HG03196 (cell line): ENCODE results near the gene SETX.

Experiments
- ATAC-seq: cut with Tn5 transposase; IDR thresholded peaks from one replicate; pipeline ENCODE4 v1.9.1; 2021; ENCODE audit not compliant: unreplicated experiment

Gene SETX

DNA sequence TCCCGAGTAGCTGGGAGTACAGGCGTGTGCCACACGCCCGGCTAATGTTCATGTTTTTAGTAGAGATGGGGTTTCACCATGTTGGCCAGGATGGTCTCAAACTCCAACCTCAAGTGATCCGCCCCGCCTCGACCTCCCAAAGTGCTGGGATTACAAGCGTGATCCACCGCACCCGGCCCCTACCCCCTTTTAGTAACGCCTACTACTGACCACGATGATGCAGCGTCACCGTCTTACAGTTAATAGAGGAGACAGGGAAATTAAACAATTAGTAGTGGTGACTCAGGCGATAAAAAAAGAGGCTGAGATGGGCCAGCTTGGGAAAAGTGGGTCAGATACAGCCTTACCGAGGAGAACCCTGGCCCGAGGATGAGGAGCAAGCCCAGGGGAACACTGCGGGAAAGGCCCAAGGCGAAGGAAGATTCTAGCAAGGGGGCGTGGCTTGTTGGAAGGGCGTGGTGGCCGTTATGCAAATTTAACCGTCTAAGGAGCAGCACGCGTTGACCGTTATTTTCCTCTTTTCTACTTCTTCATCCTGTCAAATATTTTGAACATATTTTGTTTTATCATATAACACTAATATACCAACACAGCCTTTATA, 1.6 kb upstream of the SETX start:
- no peak for ATAC-seq

DNA sequence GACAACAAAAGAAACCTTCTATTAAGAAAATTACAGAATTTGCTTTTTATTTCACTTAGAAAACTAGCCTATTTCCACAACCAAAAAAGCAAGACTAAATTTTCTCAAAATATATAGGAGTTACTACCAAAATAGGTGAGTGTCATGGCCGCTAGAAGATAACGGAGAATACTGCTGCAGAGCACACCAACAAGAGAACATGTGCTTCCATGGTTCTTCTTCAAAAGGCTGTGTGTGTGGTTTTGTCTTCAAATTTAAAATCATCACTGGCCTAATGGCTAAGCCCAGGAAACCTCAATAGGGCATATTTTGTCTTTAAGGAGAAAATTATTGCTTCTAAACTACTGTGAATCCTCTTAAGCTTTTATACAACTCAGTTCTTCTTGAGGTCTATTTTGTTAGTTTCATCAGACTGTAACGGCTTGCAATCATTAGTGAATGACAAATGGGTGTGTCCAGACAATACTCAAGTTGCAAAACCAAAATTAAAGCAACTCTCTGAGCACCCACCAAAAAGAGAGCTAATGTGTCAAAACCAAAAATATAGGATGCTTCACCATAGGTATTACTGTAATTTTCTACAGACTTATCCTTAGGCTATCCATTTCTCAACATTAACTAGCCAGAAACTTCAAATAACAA, 3.3 kb downstream of the SETX start:
- ATAC-seq, result no peak

GRCh38 chr9:132350861-132351315, 3.9 kb downstream of the SETX start:
- ATAC-seq, result no peak

- no peak for ATAC-seq
Observed at GRCh38 chr9:132348676-132349075, 6.1 kb downstream of the SETX start.

DNA sequence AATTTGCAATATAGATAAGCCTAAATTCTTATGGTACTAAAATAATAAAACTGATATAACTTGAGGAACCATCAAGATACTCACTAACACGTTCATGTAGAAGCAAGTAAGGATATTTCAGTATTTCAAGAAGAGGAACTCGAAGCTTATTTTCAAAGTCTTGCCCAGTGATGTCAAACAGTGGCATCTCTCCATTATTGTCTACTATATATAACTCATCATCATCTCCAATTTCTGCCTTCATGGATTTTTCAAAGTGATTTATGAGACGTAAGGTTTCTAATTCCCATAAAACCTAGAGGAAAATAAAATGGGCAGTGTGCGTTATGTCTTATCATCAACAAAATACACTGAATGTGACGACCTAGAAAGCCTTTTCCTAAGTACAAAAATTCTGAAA, 8.6 kb downstream of the SETX start:
- ATAC-seq, result no peak

DNA sequence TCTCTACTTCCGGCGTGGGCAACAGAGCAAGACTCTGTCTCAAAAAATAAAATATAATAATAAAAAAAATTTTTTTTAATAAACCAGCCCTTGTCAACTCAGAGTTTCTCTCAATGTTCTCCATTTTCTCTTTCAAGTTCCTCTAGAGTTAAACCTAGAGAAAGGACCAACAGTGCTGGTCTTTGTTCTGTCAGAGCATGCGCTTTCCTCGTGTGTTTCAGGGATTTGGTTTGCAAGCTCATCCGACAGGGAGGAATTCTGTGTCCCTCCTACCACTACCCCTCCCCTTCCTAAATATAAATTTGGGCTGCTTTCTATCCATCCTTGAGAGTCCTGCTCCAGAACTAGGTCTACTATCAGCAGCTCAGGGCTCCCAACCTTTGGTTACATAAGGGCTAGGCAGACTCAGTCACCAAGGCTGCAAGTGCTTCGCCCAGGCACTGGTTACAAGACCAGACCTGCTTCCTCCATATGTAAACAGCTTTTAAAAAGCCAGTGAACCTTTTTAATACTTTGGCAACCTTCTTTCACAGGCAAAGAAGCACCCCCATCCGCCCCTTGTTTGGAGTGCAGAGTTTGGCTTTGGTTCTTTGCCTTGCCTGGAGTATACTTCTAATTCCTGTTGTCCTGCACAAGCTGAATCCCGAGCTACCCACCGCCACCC, 13.5 kb downstream of the SETX start:
- no peak for ATAC-seq

GRCh38 chr9:132334364-132334763, 20.4 kb downstream of the SETX start:
- no peak for ATAC-seq

DNA sequence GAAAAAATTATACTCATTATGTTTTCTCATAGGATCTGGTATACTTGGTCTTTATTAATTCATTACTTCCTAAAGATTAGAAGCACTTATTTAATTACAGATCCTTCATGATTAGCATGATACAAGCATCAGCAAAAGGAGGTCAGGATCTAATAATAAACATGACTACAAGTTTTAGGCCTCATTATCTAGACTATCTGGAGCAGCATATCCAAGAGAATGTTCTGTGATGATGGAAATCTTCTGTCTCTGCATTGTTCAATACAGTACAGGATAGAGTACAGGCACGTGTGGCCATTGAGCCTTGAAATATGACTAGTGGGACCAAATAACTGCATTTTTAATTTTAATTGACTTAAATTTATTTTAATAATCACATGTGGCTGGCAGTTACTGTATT, 21.2 kb downstream of the SETX start:
- ATAC-seq, result no peak

- ATAC-seq, result no peak
Observed at GRCh38 chr9:132328580-132328979, 26.2 kb downstream of the SETX start.

- no peak for ATAC-seq
Observed at GRCh38 chr9:132327537-132327936, 27.2 kb downstream of the SETX start.

- no peak for ATAC-seq
Observed at GRCh38 chr9:132324425-132324824, 30.4 kb downstream of the SETX start.

DNA sequence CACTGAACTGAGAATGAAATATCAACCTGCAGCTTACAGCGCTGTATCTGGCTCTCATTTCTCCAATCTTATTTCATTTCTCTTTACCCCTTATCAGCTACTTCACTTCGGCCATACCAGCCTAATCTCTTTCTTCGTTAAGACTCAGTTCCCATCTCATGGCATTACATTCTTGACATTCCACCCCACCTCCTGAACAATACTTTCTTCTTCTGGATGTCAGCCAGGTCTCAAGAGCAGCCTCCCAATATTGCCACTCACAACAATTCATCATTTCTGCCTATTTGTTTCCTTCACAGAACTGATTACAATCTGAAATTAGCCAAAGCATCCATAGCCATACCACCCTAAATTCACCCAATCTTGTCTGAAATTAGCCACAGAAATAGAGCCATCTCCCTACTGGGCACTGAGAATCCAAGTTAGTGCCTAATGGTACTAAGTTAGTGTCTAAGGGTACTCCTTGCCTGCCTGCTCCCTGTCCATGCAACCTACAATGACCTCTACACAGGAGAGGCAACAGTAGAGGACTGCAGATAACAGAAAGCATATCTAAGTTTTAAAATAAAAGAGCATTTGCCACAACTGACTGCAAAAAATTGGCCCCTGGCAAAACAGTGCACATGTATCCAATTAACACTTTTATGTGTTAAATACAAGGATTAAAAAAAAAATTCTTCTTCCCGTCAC, 35.2 kb downstream of the SETX start:
- no peak for ATAC-seq

DNA sequence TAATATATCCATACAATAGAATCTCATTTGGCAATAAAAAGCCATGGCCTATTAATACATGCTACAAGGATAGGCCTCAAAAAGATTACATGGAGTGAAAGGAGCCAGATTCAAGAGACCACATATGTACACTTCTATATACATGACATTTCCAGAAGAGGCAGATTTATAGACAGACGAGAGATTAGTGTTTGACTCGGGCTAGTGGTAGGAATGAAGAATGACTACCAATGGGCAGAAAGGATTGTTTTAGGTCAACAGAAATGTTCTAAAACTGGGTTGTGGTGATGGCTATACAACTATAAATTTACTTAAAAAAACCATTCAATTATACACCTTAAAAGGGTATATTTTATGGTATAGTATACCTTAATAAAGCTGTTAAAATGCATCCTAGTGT, 41.9 kb downstream of the SETX start:
- ATAC-seq, result no peak

- no peak for ATAC-seq
Observed at GRCh38 chr9:132312426-132312825, 42.4 kb downstream of the SETX start.

- ATAC-seq, result no peak
Observed at GRCh38 chr9:132311978-132312377, 42.8 kb downstream of the SETX start.

- ATAC-seq, result no peak
Observed at GRCh38 chr9:132309056-132309455, 45.7 kb downstream of the SETX start.

DNA sequence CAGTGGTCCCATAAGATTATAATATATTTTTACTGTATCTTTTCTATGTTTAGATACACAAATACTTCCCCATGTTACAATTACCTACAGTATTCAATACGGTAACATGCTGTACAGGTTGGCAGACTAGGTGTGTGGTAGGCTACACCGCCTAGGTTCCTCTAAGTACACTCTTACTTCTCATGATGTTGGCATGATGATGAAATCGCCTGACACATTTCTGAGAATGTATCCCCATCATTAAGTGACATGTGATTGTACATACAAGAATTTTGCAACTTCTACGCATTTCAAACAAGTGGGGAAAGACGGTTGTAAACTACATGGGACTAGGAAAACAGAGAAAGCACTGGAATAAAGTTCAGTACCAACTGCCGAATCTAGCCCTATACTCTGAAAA, 53.3 kb downstream of the SETX start:
- no peak for ATAC-seq

DNA sequence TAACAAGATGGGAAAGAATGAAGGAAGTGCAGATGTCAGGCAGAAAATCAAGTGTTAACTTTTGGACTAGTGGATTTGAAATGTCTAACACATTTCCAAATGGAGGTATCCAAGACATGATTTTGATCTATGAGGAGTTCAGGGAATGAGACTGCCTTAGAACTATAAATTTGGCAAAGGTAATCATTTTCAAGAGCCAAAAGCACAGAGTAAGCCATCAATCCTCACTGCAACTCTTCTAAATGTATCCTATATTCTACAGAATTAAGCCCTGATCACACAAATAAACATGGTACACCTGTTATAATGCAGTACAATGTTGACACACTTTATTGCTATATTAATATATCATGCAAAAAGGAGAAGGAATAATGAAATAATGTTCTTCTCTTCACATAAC, 55.6 kb downstream of the SETX start:
- ATAC-seq, result no peak

GRCh38 chr9:132295181-132295580, 59.6 kb downstream of the SETX start:
- ATAC-seq, result no peak

GRCh38 chr9:132293145-132293721, 61.6 kb downstream of the SETX start:
- ATAC-seq, result no peak

DNA sequence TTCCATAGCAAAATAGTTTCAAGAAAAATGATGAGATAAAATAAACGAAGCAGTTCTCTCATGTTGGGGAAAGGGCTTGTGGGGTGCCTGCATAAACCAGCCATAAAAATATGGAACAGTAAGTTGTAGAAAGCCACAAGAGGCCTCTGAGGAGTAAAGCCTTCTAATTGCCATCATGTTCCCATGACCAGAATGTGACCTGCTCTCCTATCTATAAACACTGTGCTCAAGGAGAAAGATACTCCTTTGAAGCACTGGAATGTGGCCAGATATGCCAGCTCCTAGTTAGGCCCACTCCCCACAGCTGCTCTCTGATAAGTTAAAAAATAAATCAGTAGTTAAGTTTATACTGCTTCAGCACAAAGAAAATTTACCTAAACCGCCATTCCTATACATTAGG, 65.8 kb downstream of the SETX start:
- ATAC-seq, result no peak

- ATAC-seq, result no peak
Observed at GRCh38 chr9:132288361-132288760, 66.4 kb downstream of the SETX start.
